OCI-LY7 (cell line): ENCODE results near the gene RXRA. TPM values are rescaled to one million over a fixed set of nuclear protein-coding genes. Genes with fewer than 3 reads are reported as not detected.

ENCODE experiments used
- BruUV-seq: library from RNA; stranded (reverse); fragments of 400-500 nt; replicated peaks from 2 replicates; lab custom pipeline; 2021; lab: Mats Ljungman, UMichigan
- CTCF ChIA-PET: fragments of 300-600 bp; sonication (Branson Sonifier 250); formaldehyde crosslinking; loops from one replicate; lab custom pipeline; 2022; ENCODE audit warnings: antibody characterized with exemption; ENCODE audit not compliant: unreplicated experiment; lab: Charles Lee
- POLR2A ChIA-PET: fragments of 300-600 bp; sonication (Branson Sonifier 250); formaldehyde crosslinking; loops from one replicate; lab custom pipeline; 2022; ENCODE audit warnings: antibody characterized with exemption; lab: Charles Lee
- DNase-seq: peaks from one replicate; pipeline ENCODE4 v3.0.0-alpha.2; 2015; ENCODE audit warnings: low spot score
- H2AFZ ChIP-seq: fragments of 200-600 bp; sonication (generic), shearing (Covaris generic); 2 replicates; pipeline ENCODE4 v1.6.1; 2014; ENCODE audit warnings: mild to moderate bottlenecking, antibody characterized with exemption, low read length, moderate library complexity
- H3K27ac ChIP-seq: fragments of 200-600 bp; sonication (generic); 2 replicates; pipeline ENCODE4 v1.5.1; 2014; ENCODE audit warnings: mixed run types, low read depth, mild to moderate bottlenecking, moderate library complexity, low read length, inconsistent platforms; ENCODE audit not compliant: poor library complexity, severe bottlenecking
- H3K36me3 ChIP-seq: fragments of 200-600 bp; sonication (generic); 2 replicates; pipeline ENCODE4 v1.6.1; 2014; ENCODE audit warnings: mild to moderate bottlenecking, antibody characterized with exemption, low read length, moderate library complexity, mixed read lengths; ENCODE audit not compliant: insufficient read depth
- H3K4me1 ChIP-seq: fragments of 200-600 bp; sonication (generic); 2 replicates; pipeline ENCODE4 v1.5.1; 2014; ENCODE audit warnings: mild to moderate bottlenecking, low read length; ENCODE audit not compliant: insufficient read depth, poor library complexity, severe bottlenecking
- H3K4me2 ChIP-seq: fragments of 200-600 bp; sonication (generic); 2 replicates; pipeline ENCODE4 v1.6.1; 2014; ENCODE audit warnings: mild to moderate bottlenecking, low read length
- H3K4me3 ChIP-seq: fragments of 200-600 bp; sonication (generic); 2 replicates; pipeline ENCODE4 v1.5.1; 2014; ENCODE audit warnings: mild to moderate bottlenecking, low read depth, low read length; ENCODE audit not compliant: poor library complexity, severe bottlenecking
- H3K79me2 ChIP-seq: fragments of 200-600 bp; sonication (generic); 2 replicates; pipeline ENCODE4 v1.6.1; 2016; ENCODE audit warnings: low read depth, mild to moderate bottlenecking, low read length, moderate library complexity, mixed read lengths; ENCODE audit not compliant: insufficient read depth
- H3K9me2 ChIP-seq: fragments of 200-600 bp; sonication (generic); 2 replicates; pipeline ENCODE4 v1.6.1; 2016; ENCODE audit warnings: mild to moderate bottlenecking, low read length, mixed read lengths; ENCODE audit not compliant: insufficient read depth
- H3K9me3 ChIP-seq: fragments of 200-600 bp; sonication (generic); 2 replicates; pipeline ENCODE4 v1.6.1; 2014; ENCODE audit warnings: mild to moderate bottlenecking, mixed run types, low read length, mixed read lengths
- H4K20me1 ChIP-seq: fragments of 200-600 bp; sonication (generic); 2 replicates; pipeline ENCODE4 v1.6.1; 2014; ENCODE audit warnings: mild to moderate bottlenecking, antibody characterized with exemption, low read length, moderate library complexity, mixed read lengths; ENCODE audit not compliant: insufficient read depth
- CTCF ChIP-seq: fragments of 200-600 bp; sonication (generic); conservative IDR thresholded peaks from 2 replicates; pipeline ENCODE4 v1.5.1; 2014; ENCODE audit warnings: mild to moderate bottlenecking, antibody characterized with exemption, low read length, moderate library complexity, mixed read lengths
- EZH2phosphoT487 ChIP-seq: fragments of 200-600 bp; sonication (generic); IDR thresholded peaks from 2 replicates; pipeline ENCODE4 v1.6.1; 2018; ENCODE audit warnings: low read depth, borderline replicate concordance, mild to moderate bottlenecking, mixed run types, antibody characterized with exemption, low read length, moderate library complexity, mixed read lengths
- intact Hi-C: fragments of 100-400 bp; cut with micrococcal nuclease; formaldehyde crosslinking; loops from one replicate; pipeline ENCODE4 v1.10.0; 2022; ENCODE audit not compliant: unreplicated experiment
- total RNA-seq, 2 experiments: library from RNA; depleted of rRNA in 1 of 2; stranded (reverse); fragments of >200 nt in 1 of 2; shearing (Covaris generic) in 1 of 2; gene quantifications; 2 replicates each; pipeline ENCODE4 v1.2.3, GENCODE V29; 2014 to 2022

The RXRA gene
- total RNA-seq, 2 experiments from 2014 or later = 0.25 to 0.40 TPM

- no peak overlapping the region for H3K27ac ChIP-seq
- no peaks in the 10 kb centered on the region for H3K79me2 ChIP-seq
- no peaks in the 10 kb centered on the region for H3K9me3 ChIP-seq
- TF ChIP-seq CTCF = no peak
- no peak for TF ChIP-seq EZH2phosphoT487
- no peak overlapping the region for H3K4me3 ChIP-seq
- BruUV-seq = no TSS peak
- intact Hi-C loops = no loop called here
- CTCF ChIA-PET = no interaction called here
- no peaks in the 10 kb centered on the region for H3K4me1 ChIP-seq
- H4K20me1 ChIP-seq = no peaks in the 10 kb centered on the region
- H3K9me2 ChIP-seq = no peaks in the 10 kb centered on the region
- POLR2A ChIA-PET = no interaction called here
- DNase-seq = no peak
- no peak overlapping the region for H2AFZ ChIP-seq
- H3K4me2 ChIP-seq = no peak overlapping the region
- no peaks in the 10 kb centered on the region for H3K36me3 ChIP-seq
Measured at GRCh38 chr9:134389642-134390041, 63.4 kb downstream of the RXRA start.

- ChIA-PET CTCF (no interaction called here), POLR2A (interaction anchor here (0.6 kb wide), 1 partner anchor 141 kb away, joined by 4 read pairs; no protein-coding TSS in a partner anchor)
- Histone ChIP-seq H3K27ac (no peak overlapping the region), H2AFZ (no peak overlapping the region), H3K4me2 (no peak overlapping the region), H3K4me3 (no peak overlapping the region), H3K79me2 (no peaks in the 10 kb centered on the region), H3K9me2 (no peaks in the 10 kb centered on the region), H3K4me1 (no peaks in the 10 kb centered on the region), H3K9me3 (no peaks in the 10 kb centered on the region), H3K36me3 (no peaks in the 10 kb centered on the region), H4K20me1 (no peaks in the 10 kb centered on the region)
- no peak for TF ChIP-seq CTCF
- TF ChIP-seq EZH2phosphoT487 = no peak
- no peak for DNase-seq
- intact Hi-C loops = no loop called here
- BruUV-seq = no TSS peak
Measured at GRCh38 chr9:134390537-134390936, 64.3 kb downstream of the RXRA start.

- no peak overlapping the region for H3K27ac ChIP-seq
- no peaks in the 10 kb centered on the region for H3K36me3 ChIP-seq
- DNase-seq = no peak
- no peak overlapping the region for H2AFZ ChIP-seq
- CTCF ChIA-PET = interaction anchor here (0.7 kb wide), 1 partner anchor 241 kb away, joined by 3 read pairs; no protein-coding TSS in a partner anchor
- H3K4me3 ChIP-seq = no peak overlapping the region
- H3K4me1 ChIP-seq = peaks cover 3% of the 10 kb centered on the region
- no peaks in the 10 kb centered on the region for H3K9me2 ChIP-seq
- no TSS peak for BruUV-seq
- TF ChIP-seq CTCF (no peak), EZH2phosphoT487 (no peak)
- intact Hi-C loops = no loop called here
- H3K79me2 ChIP-seq = no peaks in the 10 kb centered on the region
- no peak overlapping the region for H3K4me2 ChIP-seq
- H3K9me3 ChIP-seq = no peaks in the 10 kb centered on the region
- H4K20me1 ChIP-seq = no peaks in the 10 kb centered on the region
- POLR2A ChIA-PET = interaction anchor here (0.6 kb wide), 1 partner anchor 141 kb away, joined by 4 read pairs; no protein-coding TSS in a partner anchor
Measured at GRCh38 chr9:134390947-134391318, 64.7 kb downstream of the RXRA start.
